ENCODE data around the gene CARMIL1.

GRCh38 chr6:25450469-25451198, 171.5 kb downstream of the CARMIL1 start:
- TF ChIP-seq CTCF (IDR thresholded peaks at IDR 0.05) (no peak), POLR2A (IDR thresholded peaks at IDR 0.05) (no peak), POLR2AphosphoS5 (IDR thresholded peaks at IDR 0.05) (no peak), EP300 (IDR thresholded peaks at IDR 0.05) (no peak)
